Testis (tissue), 3 donors: Measurements from ENCODE around the gene B3GAT2. TPM values are rescaled to one million over a fixed set of nuclear protein-coding genes. Genes with fewer than 3 reads are reported as not detected.

ENCODE experiments used
- DNase-seq: peaks from one replicate; pipeline ENCODE4 v3.0.0-alpha.2; 2019
- H3K27ac ChIP-seq, 2 donors: fragments of 200-600 bp; sonication (generic); one replicate each; pipeline ENCODE4 v1.5.1; 2019
- H3K27me3 ChIP-seq: fragments of 200-600 bp; sonication (generic); one replicate; pipeline ENCODE4 v1.5.1; 2019
- H3K36me3 ChIP-seq: fragments of 200-600 bp; sonication (generic); one replicate; pipeline ENCODE4 v1.5.1; 2017; ENCODE audit warnings: low read depth; ENCODE audit errors: missing control alignments
- H3K4me1 ChIP-seq: fragments of 200-600 bp; sonication (generic); one replicate; pipeline ENCODE4 v1.5.1; 2019
- H3K4me3 ChIP-seq, 2 donors: fragments of 200-600 bp; sonication (generic); one replicate each; pipeline ENCODE4 v1.5.1; 2017 to 2019
- H3K9me3 ChIP-seq: fragments of 200-600 bp; sonication (generic); one replicate; pipeline ENCODE4 v1.5.1; 2017
- CTCF ChIP-seq, 3 experiments: fragments of 450-650 bp in 2 of 3; fragments of 200-600 bp in 1 of 3; sonication (generic) in 1 of 3; IDR thresholded peaks; one replicate each; pipeline ENCODE4 v1.5.1; 2016 to 2019; ENCODE audit warnings: antibody characterized with exemption in 3 of 3, mild to moderate bottlenecking in 2 of 3, moderate library complexity in 1 of 3
- POLR2A ChIP-seq: fragments of 450-650 bp; IDR thresholded peaks from one replicate; pipeline ENCODE4 v1.6.1; 2017; ENCODE audit warnings: antibody characterized with exemption, mild to moderate bottlenecking, moderate library complexity
- WGBS, 2 donors: methylation state at CpG; one replicate each; pipeline ENCODE4 v1.1.5; 2018; 5-methylcytosine and 5-hydroxymethylcytosine counted together
- intact Hi-C: fragments of 100-400 bp; cut with DNase I; formaldehyde crosslinking; loops from one replicate; pipeline ENCODE4 v1.15.1; 2023; ENCODE audit warnings: low total_unique reads
- polyA plus RNA-seq: library from polyadenylated mRNA; stranded (reverse); fragments of 350-450 nt; fragmentation: Illumina TruSeq; extraction: RNeasy Lipid Tissue Mini Kit (QIAGEN cat#74804); gene quantifications from one replicate; pipeline ENCODE4 v1.2.3, GENCODE V29; 2014; ENCODE audit warnings: low read depth, low replicate concordance; ENCODE audit not compliant: insufficient read depth
- total RNA-seq, 2 donors: library from RNA; depleted of rRNA; stranded (reverse); fragments of >200 nt; gene quantifications; one replicate each; pipeline ENCODE4 v1.2.3, GENCODE V29; 2016

B3GAT2 gene
- total and polyA plus RNA-seq, 3 donors from 2014 or later, result 1.4 to 2.2 (median 1.6) TPM

- Histone ChIP-seq H3K9me3 (no peaks in the 10 kb centered on the region), H3K4me3 (no peak overlapping the region), H3K4me1 (no peaks in the 10 kb centered on the region), H3K27ac (no peak overlapping the region), H3K36me3 (no peaks in the 10 kb centered on the region), H3K27me3 (no peaks in the 10 kb centered on the region)
- DNase-seq, result no peak
- intact Hi-C loops, result no loop called here
- TF ChIP-seq POLR2A (no peak), CTCF (IDR thresholded peaks at IDR 0.05) (no peak)
- 88 to 91% methylated on average over 5 of the region's 5 CpGs for WGBS, 2 donors
Observed at GRCh38 chr6:70879496-70879895, 77.4 kb downstream of the B3GAT2 start.

DNA sequence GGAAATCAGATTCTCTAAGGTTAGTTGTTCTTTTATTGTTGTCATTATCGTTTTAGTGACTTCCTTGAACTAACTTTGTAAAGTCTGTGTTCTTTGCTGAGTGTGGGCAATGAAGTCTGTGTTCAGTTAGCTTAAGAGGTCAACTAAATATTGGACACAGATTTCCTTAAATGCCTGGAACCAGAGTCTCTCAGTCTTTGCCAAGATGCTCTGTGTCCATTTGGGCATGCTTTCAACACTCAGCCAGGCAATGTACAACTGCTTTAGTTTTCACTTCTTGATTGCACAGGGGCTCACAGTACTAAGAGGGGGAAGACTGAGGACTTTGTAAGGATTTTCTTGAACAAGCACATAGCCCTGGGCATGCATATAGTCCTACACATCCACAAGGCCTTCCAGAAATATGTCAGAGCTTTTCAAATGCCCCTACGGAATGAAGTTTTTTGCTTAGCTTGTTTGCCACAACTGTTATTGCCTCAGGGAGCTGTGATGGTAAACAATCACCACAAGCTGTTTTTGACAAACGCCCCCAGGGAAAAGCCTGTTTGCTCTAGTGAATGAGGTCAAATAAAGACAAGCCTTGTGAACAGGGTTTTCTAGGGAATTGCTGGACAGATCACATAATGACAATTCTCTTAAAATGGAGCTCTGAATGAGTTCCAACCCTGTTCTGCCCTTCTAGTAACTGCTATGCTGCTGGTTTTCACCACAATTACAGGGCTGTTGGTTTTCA, 82.5 kb downstream of the B3GAT2 start:
- Histone ChIP-seq H3K4me1 (no peaks in the 10 kb centered on the region), H3K9me3 (no peaks in the 10 kb centered on the region), H3K4me3 (no peak overlapping the region), H3K36me3 (no peaks in the 10 kb centered on the region), H3K27me3 (no peaks in the 10 kb centered on the region), H3K27ac (no peak overlapping the region)
- WGBS, 2 donors, result 58 to 60% methylated on average over 3 of the region's 3 CpGs
- no peak for TF ChIP-seq POLR2A
- no peak for TF ChIP-seq CTCF (IDR thresholded peaks at IDR 0.05)
- intact Hi-C loops, result no loop called here
- DNase-seq, result no peak

DNA sequence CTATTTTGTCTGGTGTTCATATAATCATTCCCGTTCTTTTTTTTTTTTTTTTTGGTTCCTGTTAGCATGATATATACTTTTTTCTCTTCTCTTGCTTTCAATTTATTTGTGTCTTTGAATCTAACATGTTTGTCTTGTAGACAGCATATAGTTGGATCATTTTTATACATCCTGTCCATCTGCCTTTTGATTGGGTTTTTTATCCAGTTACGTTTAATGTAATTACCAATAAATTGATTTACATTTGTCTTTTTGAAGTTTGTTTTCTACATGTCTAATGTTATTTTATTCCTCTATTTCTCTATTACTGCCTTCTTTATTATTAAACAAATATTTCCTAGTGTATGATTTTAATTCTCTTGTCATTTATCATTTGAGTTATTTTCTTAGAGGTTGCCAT, 84.4 kb downstream of the B3GAT2 start:
- intact Hi-C loops, result no loop called here

DNA sequence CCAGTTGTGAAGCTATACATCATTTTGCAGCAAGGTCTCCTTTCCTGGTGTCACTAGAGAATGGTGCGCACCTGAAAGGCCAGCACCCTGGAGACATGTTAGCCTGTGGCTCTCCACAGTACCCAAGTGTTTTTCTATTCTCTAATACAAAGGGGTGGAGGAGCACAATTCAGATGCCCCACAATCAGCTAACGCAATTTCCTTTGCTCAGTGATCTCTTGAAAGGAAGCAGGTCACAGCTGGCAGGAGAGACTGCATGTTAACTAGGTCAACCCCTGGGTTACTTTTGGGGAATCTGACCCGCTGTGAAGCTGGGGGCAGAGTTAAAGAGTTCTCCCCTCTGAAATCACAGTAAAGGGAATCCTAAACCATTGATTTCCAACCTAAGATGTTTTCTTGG, 92.5 kb downstream of the B3GAT2 start:
- no peaks in the 10 kb centered on the region for H3K36me3 ChIP-seq
- intact Hi-C loops, result no loop called here
- 80 to 87% methylated on average over 3 of the region's 3 CpGs for WGBS, 2 donors

More for the DNA sequence above, 84.4 kb downstream of the B3GAT2 start:
- no peak for DNase-seq
- Histone ChIP-seq H3K27me3 (no peaks in the 10 kb centered on the region), H3K4me3 (no peak overlapping the region), H3K36me3 (no peaks in the 10 kb centered on the region), H3K4me1 (no peaks in the 10 kb centered on the region), H3K27ac (no peak overlapping the region), H3K9me3 (no peaks in the 10 kb centered on the region)
- WGBS, 2 donors, result 100% methylated on average over 2 of the region's 2 CpGs
- no peak for TF ChIP-seq POLR2A
- TF ChIP-seq CTCF (IDR thresholded peaks at IDR 0.05), result no peak

More for the DNA sequence above, 92.5 kb downstream of the B3GAT2 start:
- Histone ChIP-seq H3K4me1 (no peaks in the 10 kb centered on the region), H3K27me3 (no peaks in the 10 kb centered on the region), H3K4me3 (no peak overlapping the region), H3K9me3 (no peaks in the 10 kb centered on the region), H3K27ac (no peak overlapping the region)
- no peak for DNase-seq
- TF ChIP-seq CTCF (IDR thresholded peaks at IDR 0.05) (no peak), POLR2A (no peak)
